Erythroblast (primary cell): Measurements from ENCODE around the gene RNF167.
"Not testable (repeated sequence)": the region's sequence is repeated elsewhere in the genome, so short reads cannot be mapped to it uniquely, and the experiment has no call there.

Source experiments
- DNase-seq, 2 experiments: peaks; one replicate each; lab custom pipeline; 2025; lab: John Stamatoyannopoulos, UW
- GATA1 ChIP-seq: IDR thresholded peaks from 2 replicates; pipeline ENCODE4 v1.6.1; 2011; ENCODE audit warnings: low read depth, mild to moderate bottlenecking, control low read depth, low read length, moderate library complexity
- POLR2A ChIP-seq: IDR thresholded peaks from 2 replicates; pipeline ENCODE4 v1.6.1; 2011; ENCODE audit warnings: mild to moderate bottlenecking, low read length

The RNF167 gene

DNA sequence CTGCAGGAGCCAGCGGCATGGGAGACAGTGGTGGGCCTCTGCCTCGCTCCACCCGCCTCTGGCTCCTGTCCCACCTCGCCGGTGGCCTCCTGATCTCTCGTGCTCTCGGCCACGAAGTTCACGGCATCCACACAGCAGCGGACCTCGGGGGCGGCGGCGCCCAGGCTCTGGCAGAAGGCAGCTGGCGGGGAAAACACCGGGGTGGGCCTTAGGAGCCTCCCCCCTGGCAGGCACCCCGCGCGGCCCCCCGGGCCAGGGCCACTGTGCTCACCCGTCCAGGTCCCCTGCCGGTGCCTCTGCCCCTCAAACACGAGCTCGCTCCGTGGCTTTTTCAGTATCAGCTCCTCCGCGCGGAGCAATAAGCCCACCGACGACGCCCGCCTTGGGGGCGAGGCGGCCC is 41.1 kb upstream of the RNF167 start:
- TF ChIP-seq POLR2A (no peak), GATA1 (no peak)
- no peak for DNase-seq

DNA sequence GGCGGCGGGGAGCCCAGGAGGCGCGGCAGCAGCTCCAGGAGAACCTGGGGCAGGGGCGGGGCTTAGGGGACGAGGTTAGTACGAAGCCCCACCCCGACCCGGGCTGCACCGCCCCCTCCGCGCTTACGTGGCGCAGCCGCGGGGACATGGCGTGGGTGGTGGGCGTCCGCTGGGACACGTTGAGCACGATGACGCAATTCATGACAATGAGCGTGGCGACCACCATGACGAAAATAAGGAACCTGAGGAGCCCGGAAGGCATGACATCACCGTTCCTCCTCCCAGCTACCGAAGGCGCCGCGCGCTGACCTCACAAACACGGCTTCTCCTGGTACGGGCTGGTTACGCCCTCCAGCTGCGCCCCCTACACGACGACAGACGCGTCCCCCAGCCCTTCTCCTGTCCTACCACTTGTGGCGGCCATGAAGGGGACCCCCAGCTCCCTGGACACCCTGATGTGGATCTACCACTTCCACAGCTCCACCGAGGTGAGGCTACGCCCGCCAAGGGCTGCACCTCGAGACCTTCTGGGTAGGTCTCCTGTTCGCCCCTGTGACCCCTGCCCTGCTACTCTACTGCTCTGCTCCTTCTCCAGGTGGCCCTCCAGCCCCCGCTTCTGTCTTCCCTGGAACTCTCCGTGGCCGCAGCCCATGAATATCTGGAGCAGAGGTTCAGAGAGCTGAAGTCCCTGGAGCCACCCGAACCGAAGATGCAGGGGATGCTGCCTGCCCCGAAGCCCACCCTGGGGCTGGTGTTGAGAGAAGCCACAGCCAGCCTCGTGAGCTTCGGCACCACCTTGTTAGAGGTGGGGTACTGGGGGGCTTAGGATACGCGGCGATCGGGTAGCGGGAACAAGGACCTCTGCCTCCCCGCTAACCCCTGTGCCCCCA is 40.5 kb upstream of the RNF167 start, which contains the start of gene C17orf107:
TSS of gene C17orf107 (plus strand) at position 196 of the 890 bp plus-strand sequence. CDS start at position 423, 227 bp downstream.
- no peak for TF ChIP-seq GATA1
- no peak for TF ChIP-seq POLR2A
- peak; percentile 83 to 90 for DNase-seq

- TF ChIP-seq POLR2A (no peak), GATA1 (no peak)
- peak; percentile 63 to 66 for DNase-seq
Observed at GRCh38 chr17:4900231-4901107, 39.6 kb upstream of the RNF167 start.

GRCh38 chr17:4901108-4901647 is 38.9 kb upstream of the RNF167 start:
- no peak for DNase-seq
- TF ChIP-seq POLR2A (no peak), GATA1 (no peak)

GRCh38 chr17:4901648-4902344 is 38.3 kb upstream of the RNF167 start:
- no peak for TF ChIP-seq GATA1
- no peak for TF ChIP-seq POLR2A
- DNase-seq, result peak; percentile 26 to 47

DNA sequence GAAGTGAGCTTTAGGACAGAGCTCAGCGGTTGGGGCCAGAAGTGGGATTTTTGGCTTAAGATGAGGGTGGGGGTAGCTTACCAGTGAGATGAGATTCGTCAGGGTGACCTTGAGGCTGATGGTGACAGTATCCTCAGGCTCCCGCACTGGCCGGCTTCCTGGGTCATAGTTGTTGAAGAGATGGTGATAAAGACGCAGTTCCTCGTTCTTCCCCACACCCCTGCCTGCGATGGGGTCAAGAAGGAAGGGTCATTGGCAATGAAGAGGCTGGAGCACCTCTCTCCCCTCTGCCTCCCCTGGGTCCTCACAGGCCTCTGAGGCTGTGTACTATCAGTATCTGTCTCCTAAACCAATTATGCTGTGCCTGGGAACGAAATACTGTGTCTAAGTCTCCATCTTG is 37.5 kb upstream of the RNF167 start:
- no peak for DNase-seq
- TF ChIP-seq POLR2A, result no peak

GRCh38 chr17:4903051-4903818 is 36.8 kb upstream of the RNF167 start, which contains the start of gene CHRNE:
TSS of gene CHRNE (minus strand) at chr17:4903098. CDS start at chr17:4903063, 35 bp downstream.
- TF ChIP-seq POLR2A, result no peak
- no peak for TF ChIP-seq GATA1
- peak; percentile 81 to 89 for DNase-seq

DNA sequence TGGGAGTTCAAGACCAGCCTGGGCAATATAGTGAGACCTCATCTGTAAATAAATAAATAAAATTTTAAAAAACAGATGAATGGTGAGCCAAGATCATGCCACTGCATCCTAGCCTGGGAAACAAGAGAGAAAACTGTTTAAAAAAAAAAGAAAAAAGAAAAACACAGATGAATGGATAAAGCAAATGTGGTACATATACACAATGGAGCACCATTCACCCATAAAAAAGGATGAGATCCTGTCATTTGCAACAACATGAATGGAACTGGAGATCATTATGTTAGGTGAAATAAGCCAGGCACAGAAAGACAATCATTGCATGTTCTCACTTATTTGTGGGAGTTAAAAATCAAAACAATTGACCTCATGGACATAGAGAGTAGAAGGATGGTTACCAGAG is 33.4 kb upstream of the RNF167 start:
- DNase-seq, result not testable (repeated sequence)

GRCh38 chr17:4908301-4908700 is 31.8 kb upstream of the RNF167 start:
- no peak for DNase-seq
- TF ChIP-seq POLR2A, result no peak
- no peak for TF ChIP-seq GATA1

DNA sequence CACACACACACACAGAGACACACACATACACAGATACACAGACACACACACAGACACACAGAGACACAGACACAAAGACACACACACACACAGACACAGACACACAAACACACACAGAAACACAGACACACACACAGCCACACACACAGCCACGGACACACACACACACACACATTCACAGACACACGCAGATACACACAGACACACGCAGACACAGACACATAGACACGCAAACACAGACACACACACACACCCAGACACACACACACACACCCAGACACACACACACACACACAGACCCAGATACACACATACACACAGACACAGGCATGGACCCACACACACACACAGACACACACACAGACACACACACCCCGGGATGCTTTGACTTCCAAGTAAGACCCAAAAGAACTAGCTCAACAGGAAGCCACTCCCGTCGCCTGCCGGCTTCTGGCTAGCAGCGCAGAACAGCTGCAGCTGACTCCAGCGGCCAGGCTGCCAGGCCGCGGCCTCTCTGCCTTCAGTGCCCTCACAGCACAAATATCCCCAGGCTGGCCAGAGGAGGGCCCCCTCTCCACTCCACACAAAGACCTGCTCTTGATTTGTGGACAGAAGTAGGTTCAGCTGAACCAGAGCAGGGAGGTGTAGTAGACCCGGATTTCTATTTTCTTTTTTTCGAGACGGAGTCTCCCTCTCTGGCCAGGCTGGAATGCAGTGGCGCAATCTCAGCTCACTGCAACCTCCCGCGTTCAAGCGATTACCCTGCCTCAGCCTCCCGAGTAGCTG is 31.2 kb upstream of the RNF167 start:
- peak; percentile 88 for DNase-seq
- TF ChIP-seq POLR2A (no peak), GATA1 (no peak)

- no peak for TF ChIP-seq GATA1
- no peak for TF ChIP-seq POLR2A
- DNase-seq, result no peak
Observed at GRCh38 chr17:4913994-4914393, 26.1 kb upstream of the RNF167 start.

DNA sequence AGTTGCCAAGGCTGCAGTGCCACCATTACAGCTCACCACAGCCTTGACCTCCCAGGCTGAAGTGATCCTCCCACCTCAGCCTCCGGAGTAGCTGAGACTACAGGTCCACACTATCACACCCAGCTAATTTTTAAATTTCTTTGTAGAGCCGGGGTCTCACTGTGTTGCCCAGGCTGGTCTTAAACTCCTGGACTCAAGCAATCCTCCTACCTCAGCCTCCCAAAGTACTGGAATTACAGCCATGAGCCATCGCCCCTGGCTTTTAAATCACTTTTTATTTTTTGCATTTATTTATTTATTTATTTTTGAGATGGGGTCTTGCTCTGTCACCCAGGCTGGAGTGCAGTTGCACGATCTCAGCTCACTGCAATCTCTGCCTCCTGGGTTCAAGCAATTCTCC is 25.5 kb upstream of the RNF167 start:
- DNase-seq, result not testable (repeated sequence)
